Measurements from ENCODE around the gene VENTX. TPM values are rescaled to one million over a fixed set of nuclear protein-coding genes. Genes with fewer than 3 reads are reported as not detected.
A peak's percentile ranks its signal among the peaks of the same experiment; 100 is the strongest.

VENTX gene
- polyA plus RNA-seq, 3 donors, result 1.4 to 56.0 (median 1.6) TPM

GRCh38 chr10:133257489-133258065, 19.9 kb downstream of the VENTX start:
- peaks cover 74 to 86% of the 10 kb centered on the region in 2 donors for H3K4me1 ChIP-seq (ENCODE audit: control insufficient read depth in 1 of 2, insufficient read depth in 2 of 2, low read length in 2 of 2)
- Mint-ChIP-seq H3K9me3 (no peaks in the 10 kb centered on the region), H3K36me3 (peaks cover under 1 to 5% of the 10 kb centered on the region in 2 donors), H3K27ac (peak overlapping the region; percentile 95 to 99 (median 98)), H3K27me3 (ENCODE audit: low read depth in 3 of 3) (peaks cover 0 to 6% (median 2%) of the 10 kb centered on the region in 3 donors), H3K4me3 (peak overlapping the region; percentile 74 to 78), H3K4me1 (peaks cover 72% of the 10 kb centered on the region)
- DNase-seq, result peak; percentile 40 to 79 (median 73)
- peak; percentile 40 for TF ChIP-seq CTCF (IDR thresholded peaks at IDR 0.05)
- no peaks in the 10 kb centered on the region for H3K27me3 ChIP-seq (ENCODE audit: control insufficient read depth in 2 of 2, insufficient read depth in 2 of 2, low read length in 2 of 2)
- no peaks in the 10 kb centered on the region for H4K20me1 ChIP-seq (ENCODE audit: insufficient read depth, low read length)
- peaks cover 2% of the 10 kb centered on the region in 2 donors for H3K36me3 ChIP-seq (replicated peaks in 1 of 2; ENCODE audit: control insufficient read depth in 1 of 2, insufficient read depth in 2 of 2, low read length in 2 of 2)
- no peaks in the 10 kb centered on the region for H3K9me3 ChIP-seq (replicated peaks in 1 of 2; ENCODE audit: control insufficient read depth in 1 of 2, insufficient read depth in 1 of 2, low read length in 2 of 2)
- H3K4me2 ChIP-seq (replicated peaks; ENCODE audit: extremely low read depth, low read length, poor library complexity, severe bottlenecking), result peak overlapping the region; percentile 69
- no peaks in the 10 kb centered on the region for H3K79me2 ChIP-seq (ENCODE audit: insufficient read depth, low read length)
- 1% methylated on average over 22 of the region's 27 CpGs for WGBS (ENCODE audit: insufficient coverage)
- H3K4me3 ChIP-seq (replicated peaks in 1 of 3; ENCODE audit: low read depth in 2 of 3, low read length in 3 of 3), result peak overlapping the region in 1 of 3 experiments; percentile 66
- H3K9ac ChIP-seq (ENCODE audit: insufficient read depth, low read length, poor library complexity, severe bottlenecking), result peak overlapping the region; percentile 78
- intact Hi-C loops (cut with micrococcal nuclease), result loop anchor here (2.0 to 10.0 kb wide), 6 partner anchors 21 to 245 kb away; partner anchors contain the start of genes TUBGCP2 (in 1 of the 2), VENTX (in 1 of the 2) and ZNF511 (in 1 of the 2)
- peak overlapping the region; percentile 48 for H2AFZ ChIP-seq (ENCODE audit: insufficient read depth, low read depth, low read length, poor library complexity, severe bottlenecking)
- H3K27ac ChIP-seq (ENCODE audit: low read depth in 1 of 2, low read length in 2 of 2), result peak overlapping the region; percentile 94 to 97

- Histone ChIP-seq H4K20me1 (ENCODE audit: insufficient read depth, low read length) (no peaks in the 10 kb centered on the region), H3K36me3 (replicated peaks in 1 of 2; ENCODE audit: control insufficient read depth in 1 of 2, insufficient read depth in 2 of 2, low read length in 2 of 2) (peaks cover 9% of the 10 kb centered on the region in 2 donors), H3K4me3 (replicated peaks in 1 of 3; ENCODE audit: low read depth in 2 of 3, low read length in 3 of 3) (peak overlapping the region in 1 of 3 experiments; percentile 66), H3K4me2 (replicated peaks; ENCODE audit: extremely low read depth, low read length, poor library complexity, severe bottlenecking) (peak overlapping the region; percentile 69), H3K79me2 (ENCODE audit: insufficient read depth, low read length) (no peaks in the 10 kb centered on the region), H3K27ac (ENCODE audit: low read depth in 1 of 2, low read length in 2 of 2) (peak overlapping the region; percentile 94 to 97), H3K9me3 (replicated peaks in 1 of 2; ENCODE audit: control insufficient read depth in 1 of 2, insufficient read depth in 1 of 2, low read length in 2 of 2) (no peaks in the 10 kb centered on the region), H2AFZ (ENCODE audit: insufficient read depth, low read depth, low read length, poor library complexity, severe bottlenecking) (peak overlapping the region; percentile 48), H3K9ac (ENCODE audit: insufficient read depth, low read length, poor library complexity, severe bottlenecking) (peak overlapping the region; percentile 78), H3K4me1 (ENCODE audit: control insufficient read depth in 1 of 2, insufficient read depth in 2 of 2, low read length in 2 of 2) (peaks cover 74 to 86% of the 10 kb centered on the region in 2 donors), H3K27me3 (ENCODE audit: control insufficient read depth in 2 of 2, insufficient read depth in 2 of 2, low read length in 2 of 2) (no peaks in the 10 kb centered on the region)
- Mint-ChIP-seq H3K4me3 (peak overlapping the region in 1 of 2 donors; percentile 69), H3K4me1 (peaks cover 72% of the 10 kb centered on the region), H3K27me3 (ENCODE audit: low read depth in 3 of 3) (peaks cover 0 to 6% (median 2%) of the 10 kb centered on the region in 3 donors), H3K36me3 (peaks cover 7 to 12% of the 10 kb centered on the region in 2 donors), H3K9me3 (no peaks in the 10 kb centered on the region), H3K27ac (peak overlapping the region; percentile 95 to 99 (median 98))
- no peak for TF ChIP-seq CTCF (IDR thresholded peaks at IDR 0.05)
- DNase-seq, result peak; percentile 43 to 57 (median 51)
- WGBS (ENCODE audit: insufficient coverage), result 10% methylated on average over 19 of the region's 21 CpGs
- intact Hi-C loops (cut with micrococcal nuclease), result loop anchor here (2.0 to 10.0 kb wide), 5 partner anchors 21 to 246 kb away; partner anchors contain the start of genes TUBGCP2 (in 1 of the 2) and ZNF511 (in 1 of the 2)
These were observed 20.6 kb downstream of the VENTX start for GRCh38 chr10:133258066-133258817.
